GM19328 (cell line): Measurements from ENCODE around the gene THSD1.
"Not testable (repeated sequence)": the region's sequence is repeated elsewhere in the genome, so short reads cannot be mapped to it uniquely, and the experiment has no call there.

Experiments
- ATAC-seq: cut with Tn5 transposase; IDR thresholded peaks from one replicate; pipeline ENCODE4 v1.9.1; 2021; ENCODE audit warnings: mild to moderate bottlenecking, moderate library complexity; ENCODE audit not compliant: unreplicated experiment

The THSD1 gene

DNA sequence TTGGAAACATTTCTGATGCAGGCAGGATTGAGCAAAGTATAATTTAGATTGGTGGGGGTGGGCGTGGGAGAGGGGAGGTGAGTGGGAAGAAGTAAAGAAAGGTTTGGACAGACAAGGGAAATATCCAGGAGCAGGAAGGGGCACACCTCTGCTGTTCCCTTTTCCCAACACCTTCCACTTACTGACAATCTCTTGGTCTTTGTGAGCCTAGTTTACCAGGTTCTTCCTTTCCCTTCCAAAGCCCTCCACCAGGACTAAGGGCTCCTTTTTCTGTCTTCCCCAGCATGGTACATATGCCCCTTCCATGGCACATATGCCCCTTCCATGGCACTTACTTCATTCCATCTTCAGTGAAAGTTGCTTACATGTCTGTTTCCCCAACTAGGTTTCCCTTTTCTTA is 6.2 kb upstream of the THSD1 start:
- no peak for ATAC-seq

DNA sequence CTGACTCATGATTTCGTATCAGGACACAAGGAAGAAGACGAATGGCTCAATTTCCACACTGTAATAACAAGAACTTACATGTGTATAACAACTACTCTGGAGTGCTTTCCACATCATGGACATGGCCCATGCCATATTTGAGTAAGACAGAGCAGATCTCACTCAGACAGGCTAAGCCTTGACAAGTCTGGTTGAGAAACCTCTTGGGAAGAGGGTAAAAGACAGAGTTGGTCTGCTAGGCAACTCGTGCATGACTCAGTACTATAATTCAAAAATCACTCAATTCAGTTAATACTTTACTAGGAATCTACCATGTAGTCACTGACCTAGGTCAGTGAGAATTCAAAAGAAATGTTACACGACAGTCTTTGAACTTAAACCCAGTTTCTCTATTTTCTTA is 5.7 kb upstream of the THSD1 start:
- ATAC-seq = peak; percentile 43

- ATAC-seq = not testable (repeated sequence)
Measured at GRCh38 chr13:52408071-52408658, 2.2 kb upstream of the THSD1 start.

GRCh38 chr13:52407436-52407835 is 1.5 kb upstream of the THSD1 start:
- ATAC-seq = not testable (repeated sequence)

DNA sequence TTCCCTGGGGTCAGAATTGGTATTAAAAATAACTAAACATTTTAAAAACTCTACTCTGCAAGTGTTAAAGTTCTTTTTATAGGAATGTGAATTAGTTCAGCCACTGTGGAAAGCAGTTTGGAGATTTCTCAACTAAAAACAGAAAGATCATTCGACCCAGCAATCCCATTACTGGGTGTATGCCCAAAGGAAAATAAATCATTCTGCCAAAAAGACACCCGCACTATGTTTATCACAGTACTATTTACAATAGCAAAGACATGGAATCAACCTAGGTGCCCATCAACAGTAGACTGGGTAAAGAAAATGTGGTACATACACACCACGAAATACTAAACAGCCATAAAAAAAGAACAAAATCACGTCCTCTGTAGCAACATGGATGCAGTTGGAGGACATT is 657 bp upstream of the THSD1 start:
- ATAC-seq = no peak

DNA sequence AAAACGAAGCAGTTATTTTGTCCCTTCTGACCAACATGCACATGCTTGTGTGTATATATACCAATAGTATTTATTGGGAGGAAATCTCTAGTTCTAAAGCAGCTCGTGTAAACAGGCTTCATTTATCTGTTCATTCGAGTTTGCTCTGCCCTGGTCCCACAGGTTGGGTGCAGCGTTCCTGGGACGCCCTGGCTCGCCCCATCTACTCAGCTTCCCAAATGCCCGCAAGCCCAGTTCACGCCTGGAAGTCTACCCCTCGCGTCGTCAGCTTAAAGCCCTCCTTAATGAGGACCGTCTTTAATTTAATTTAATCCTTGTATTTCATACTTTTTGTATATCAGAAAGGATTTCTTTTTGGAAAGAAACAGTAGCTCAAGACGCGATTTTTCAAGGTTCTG is 604 bp downstream of the THSD1 start:
- no peak for ATAC-seq

DNA sequence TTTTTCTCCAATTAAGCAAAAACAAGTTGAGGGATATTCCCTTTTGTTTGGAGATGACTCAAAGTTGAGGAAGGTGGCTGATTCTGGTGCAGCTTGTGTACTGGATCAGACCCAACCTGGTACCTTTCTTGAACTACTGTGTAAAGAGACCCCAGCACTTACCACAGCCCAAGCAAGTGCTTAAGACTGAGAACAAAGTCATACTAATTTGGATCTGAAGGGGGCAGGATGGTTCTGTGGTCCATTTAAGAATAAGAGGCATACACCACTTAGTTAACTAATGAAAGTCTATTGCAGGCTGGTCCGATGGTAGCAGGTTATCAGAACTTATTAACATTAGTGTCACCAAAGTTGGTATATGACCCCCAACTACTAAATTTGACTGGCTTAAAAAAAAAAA is 6.3 kb downstream of the THSD1 start:
- ATAC-seq = no peak

DNA sequence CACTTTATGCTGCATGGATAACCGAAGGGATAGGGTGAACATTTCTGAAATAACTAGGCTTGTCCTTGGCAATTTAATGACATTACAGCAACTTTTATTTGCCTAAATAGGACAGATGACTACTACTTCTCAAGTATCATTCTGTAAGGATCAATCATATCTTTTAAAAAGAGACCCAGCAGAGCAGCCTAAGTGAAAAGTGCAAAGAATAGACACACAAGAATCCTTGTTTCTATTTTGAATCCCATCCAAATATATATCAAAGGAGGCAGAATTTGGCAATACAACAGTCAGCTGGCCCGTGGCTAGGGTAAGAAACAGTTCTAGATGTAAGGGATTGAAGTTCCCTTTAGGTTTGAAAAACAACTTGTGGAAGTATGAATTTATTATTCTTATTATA is 6.9 kb downstream of the THSD1 start:
- ATAC-seq = no peak

GRCh38 chr13:52395704-52396103 is 10.3 kb downstream of the THSD1 start:
- ATAC-seq = no peak

GRCh38 chr13:52394586-52394985 is 11.4 kb downstream of the THSD1 start:
- ATAC-seq = no peak

GRCh38 chr13:52393572-52394357 is 12.2 kb downstream of the THSD1 start:
- no peak for ATAC-seq

DNA sequence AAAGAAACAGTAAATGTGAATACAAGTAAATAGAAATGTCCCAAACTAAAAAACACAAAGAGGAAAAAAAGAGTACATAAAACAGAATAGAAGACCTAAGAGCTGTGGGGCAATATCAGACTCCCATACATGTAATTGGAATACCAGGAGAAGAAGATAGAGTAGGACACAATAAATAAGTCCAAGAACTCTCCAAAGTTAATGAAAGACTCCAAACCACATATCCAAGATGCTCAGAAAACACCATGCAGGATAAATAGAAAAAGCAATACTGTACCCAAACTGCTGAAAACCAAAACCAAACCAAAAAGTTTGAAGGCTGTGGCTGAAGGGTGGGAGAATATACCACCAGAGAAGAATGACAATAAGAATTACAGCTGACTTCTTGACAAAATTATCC is 18.3 kb downstream of the THSD1 start:
- no peak for ATAC-seq

- ATAC-seq = no peak
Measured at GRCh38 chr13:52385870-52386269, 20.1 kb downstream of the THSD1 start.

- no peak for ATAC-seq
Measured at GRCh38 chr13:52383366-52383765, 22.6 kb downstream of the THSD1 start.

GRCh38 chr13:52378312-52378711 is 27.7 kb downstream of the THSD1 start:
- no peak for ATAC-seq

GRCh38 chr13:52377898-52378297 is 28.1 kb downstream of the THSD1 start:
- ATAC-seq = no peak

- ATAC-seq = no peak
Measured at GRCh38 chr13:52374873-52375411, 31.0 kb downstream of the THSD1 start.

- no peak for ATAC-seq
Measured at GRCh38 chr13:52374389-52374788, 31.6 kb downstream of the THSD1 start.

GRCh38 chr13:52373277-52373676 is 32.7 kb downstream of the THSD1 start:
- ATAC-seq = not testable (repeated sequence)

DNA sequence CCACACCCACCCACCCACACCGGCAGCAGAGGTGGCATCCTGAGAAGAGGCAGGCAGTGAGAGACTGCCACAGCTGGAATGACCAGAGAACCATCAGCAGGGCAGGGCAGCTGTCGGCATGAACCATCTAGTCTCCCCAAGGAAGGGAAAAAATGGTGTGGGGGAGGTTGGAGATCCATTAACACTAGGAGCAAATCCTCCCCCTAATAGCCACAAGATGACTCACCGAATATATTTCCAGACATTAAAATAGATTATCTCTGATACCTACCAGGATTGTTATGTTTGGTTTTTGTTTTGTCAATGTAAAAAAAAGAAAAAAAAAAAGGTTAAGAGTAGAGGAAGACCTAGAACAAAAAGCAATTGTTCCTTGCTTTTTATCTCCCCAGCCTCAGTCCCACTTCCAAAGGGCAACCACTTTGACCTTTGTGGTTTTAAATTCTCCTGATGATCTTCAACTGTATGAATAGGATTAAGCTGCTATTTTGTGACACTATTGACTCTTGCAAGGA is 34.2 kb downstream of the THSD1 start:
- no peak for ATAC-seq

DNA sequence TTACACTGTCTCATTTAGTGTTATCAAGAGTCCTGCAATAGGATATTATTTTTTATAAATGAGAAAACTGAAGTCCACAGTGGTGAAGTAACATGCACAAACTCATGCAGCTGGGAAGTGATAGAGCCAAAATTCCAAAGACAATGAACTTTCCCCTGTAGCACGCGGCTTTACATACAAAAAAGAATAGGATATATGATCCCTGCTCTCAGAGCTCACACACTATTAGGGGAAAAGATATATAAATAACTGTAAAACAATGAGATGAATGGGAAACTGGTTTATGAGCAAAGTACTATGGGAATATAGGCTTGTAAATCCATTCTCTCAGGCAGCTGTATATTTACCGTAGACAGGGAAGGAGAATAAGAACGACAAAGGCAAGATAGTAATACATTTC is 39.7 kb downstream of the THSD1 start:
- no peak for ATAC-seq
